ENCODE data around the gene ARV1. TPM values are rescaled to one million over a fixed set of nuclear protein-coding genes. Genes with fewer than 3 reads are reported as not detected.

The ARV1 gene
- total RNA-seq, 2 experiments from 2014 or later: 1.5 to 1.8 TPM

- Histone ChIP-seq H3K27ac (ENCODE audit: low read depth in 1 of 2, low read length in 2 of 2) (no peak overlapping the region), H3K36me3 (ENCODE audit: insufficient read depth, low read length) (peaks cover 53% of the 10 kb centered on the region), H3K4me3 (ENCODE audit: low read length) (no peak overlapping the region), H3K27me3 (ENCODE audit: control insufficient read depth in 1 of 2, insufficient read depth in 2 of 2, low read length in 2 of 2) (no peaks in the 10 kb centered on the region), H3K4me1 (ENCODE audit: insufficient read depth, low read length) (no peaks in the 10 kb centered on the region), H3K9me3 (ENCODE audit: control insufficient read depth in 1 of 2, insufficient read depth in 1 of 2, low read length in 2 of 2) (no peaks in the 10 kb centered on the region)
- DNase-seq (no peak), ATAC-seq (ENCODE audit: poor library complexity) (no peak)
- Mint-ChIP-seq H3K36me3 (ENCODE audit: low read depth) (peaks cover 83% of the 10 kb centered on the region), H3K27ac (no peak overlapping the region), H3K4me3 (no peak overlapping the region), H3K9me3 (no peaks in the 10 kb centered on the region), H3K27me3 (no peaks in the 10 kb centered on the region), H3K4me1 (ENCODE audit: low read depth) (peaks cover 6% of the 10 kb centered on the region)
- TF ChIP-seq CTCF (IDR thresholded peaks at IDR 0.05): no peak
- intact Hi-C loops (cut with DNase I, micrococcal nuclease): no loop called here
- POLR2A ChIA-PET: no interaction called here
- CTCF ChIA-PET: interaction anchor here (1.6 kb wide), 1 partner anchor 18 kb away, joined by 5 read pairs; no protein-coding TSS in a partner anchor
Observed at GRCh38 chr1:230939806-230940489, 38.9 kb upstream of the ARV1 start.

GRCh38 chr1:230940848-230941247 is 38.0 kb upstream of the ARV1 start:
- TF ChIP-seq CTCF (IDR thresholded peaks at IDR 0.05): no peak
- Mint-ChIP-seq H3K27me3 (no peaks in the 10 kb centered on the region), H3K9me3 (no peaks in the 10 kb centered on the region), H3K4me1 (ENCODE audit: low read depth) (peaks cover 11% of the 10 kb centered on the region), H3K4me3 (no peak overlapping the region), H3K36me3 (ENCODE audit: low read depth) (peaks cover 83% of the 10 kb centered on the region), H3K27ac (no peak overlapping the region)
- Histone ChIP-seq H3K4me3 (ENCODE audit: low read length) (no peak overlapping the region), H3K36me3 (ENCODE audit: insufficient read depth, low read length) (peaks cover 54% of the 10 kb centered on the region), H3K9me3 (ENCODE audit: control insufficient read depth in 1 of 2, insufficient read depth in 1 of 2, low read length in 2 of 2) (no peaks in the 10 kb centered on the region), H3K27me3 (ENCODE audit: control insufficient read depth in 1 of 2, insufficient read depth in 2 of 2, low read length in 2 of 2) (no peaks in the 10 kb centered on the region), H3K27ac (ENCODE audit: low read depth in 1 of 2, low read length in 2 of 2) (no peak overlapping the region), H3K4me1 (ENCODE audit: insufficient read depth, low read length) (no peaks in the 10 kb centered on the region)
- intact Hi-C loops (cut with DNase I, micrococcal nuclease): no loop called here
- ChIA-PET CTCF (no interaction called here), POLR2A (interaction anchor here (0.7 kb wide), 1 partner anchor 1913 kb away, joined by 3 read pairs; no protein-coding TSS in a partner anchor)
- ATAC-seq (ENCODE audit: poor library complexity) (no peak), DNase-seq (no peak)

- Mint-ChIP-seq H3K27me3 (no peaks in the 10 kb centered on the region), H3K9me3 (no peaks in the 10 kb centered on the region), H3K27ac (no peak overlapping the region), H3K4me1 (ENCODE audit: low read depth) (peaks cover 24% of the 10 kb centered on the region), H3K36me3 (ENCODE audit: low read depth) (peaks cover 83% of the 10 kb centered on the region), H3K4me3 (no peak overlapping the region)
- no peak overlapping the region for H3K4me3 ChIP-seq (ENCODE audit: low read length)
- DNase-seq (no peak), ATAC-seq (ENCODE audit: poor library complexity) (no peak)
- ChIA-PET POLR2A (no interaction called here), CTCF (no interaction called here)
- TF ChIP-seq CTCF (IDR thresholded peaks at IDR 0.05): no peak
- H3K27me3 ChIP-seq (ENCODE audit: control insufficient read depth in 1 of 2, insufficient read depth in 2 of 2, low read length in 2 of 2): no peaks in the 10 kb centered on the region
- no peak overlapping the region for H3K27ac ChIP-seq (ENCODE audit: low read depth in 1 of 2, low read length in 2 of 2)
- intact Hi-C loops (cut with DNase I, micrococcal nuclease): no loop called here
- H3K36me3 ChIP-seq (ENCODE audit: insufficient read depth, low read length): peaks cover 49% of the 10 kb centered on the region
- H3K9me3 ChIP-seq (ENCODE audit: control insufficient read depth in 1 of 2, insufficient read depth in 1 of 2, low read length in 2 of 2): no peaks in the 10 kb centered on the region
- no peaks in the 10 kb centered on the region for H3K4me1 ChIP-seq (ENCODE audit: insufficient read depth, low read length)
Observed at GRCh38 chr1:230943048-230943593, 35.8 kb upstream of the ARV1 start.
